Ishikawa (cell line): ENCODE results near the gene KRTAP16-1.

Experiments
- CEBPB ChIP-seq: IDR thresholded peaks from 2 replicates; pipeline ENCODE4 v1.6.1; 2012
- CREB1 ChIP-seq: IDR thresholded peaks from 2 replicates; pipeline ENCODE4 v1.6.1; 2012; ENCODE audit warnings: low read depth
- EGR1 ChIP-seq: IDR thresholded peaks from 2 replicates; pipeline ENCODE4 v1.6.1; 2012
- EP300 ChIP-seq: IDR thresholded peaks from 2 replicates; pipeline ENCODE4 v1.6.1; 2012; ENCODE audit warnings: borderline replicate concordance
- FOXM1 ChIP-seq: IDR thresholded peaks from 2 replicates; pipeline ENCODE4 v1.6.1; 2012; ENCODE audit warnings: low read depth, borderline replicate concordance
- MAX ChIP-seq: IDR thresholded peaks from 2 replicates; pipeline ENCODE4 v1.6.1; 2012
- NFIC ChIP-seq: IDR thresholded peaks from 2 replicates; pipeline ENCODE4 v1.6.1; 2012
- RAD21 ChIP-seq: IDR thresholded peaks from 2 replicates; pipeline ENCODE4 v1.6.1; 2012; ENCODE audit warnings: low read depth
- REST ChIP-seq: IDR thresholded peaks from 2 replicates; pipeline ENCODE4 v1.6.1; 2012; ENCODE audit warnings: low read depth, mild to moderate bottlenecking
- TAF1 ChIP-seq: IDR thresholded peaks from 2 replicates; pipeline ENCODE4 v1.6.1; 2012; ENCODE audit warnings: low read depth, mild to moderate bottlenecking
- TCF12 ChIP-seq: IDR thresholded peaks from 2 replicates; pipeline ENCODE4 v1.6.1; 2012; ENCODE audit warnings: low read depth
- TEAD4 ChIP-seq: IDR thresholded peaks from 2 replicates; pipeline ENCODE4 v1.6.1; 2012
- USF1 ChIP-seq: IDR thresholded peaks from 2 replicates; pipeline ENCODE4 v1.6.1; 2012
- YY1 ChIP-seq: IDR thresholded peaks from 2 replicates; pipeline ENCODE4 v1.6.1; 2012; ENCODE audit warnings: low read depth
- ZBTB7A ChIP-seq: IDR thresholded peaks from 2 replicates; pipeline ENCODE4 v1.6.1; 2012; ENCODE audit warnings: low read depth

Gene KRTAP16-1

GRCh38 chr17:41265078-41265477, 44.0 kb downstream of the KRTAP16-1 start, which contains the start of gene KRTAP9-6:
TSS of gene KRTAP9-6 (plus strand) at chr17:41265378. CDS start at chr17:41265378, 0 bp downstream.
- TF ChIP-seq TAF1 = no peak
- TF ChIP-seq NFIC = no peak
- no peak for TF ChIP-seq FOXM1
- no peak for TF ChIP-seq EGR1
- no peak for TF ChIP-seq CREB1
- no peak for TF ChIP-seq YY1
- TF ChIP-seq EP300 = no peak
- no peak for TF ChIP-seq ZBTB7A
- TF ChIP-seq REST = no peak
- no peak for TF ChIP-seq TEAD4
- no peak for TF ChIP-seq MAX
- no peak for TF ChIP-seq TCF12
- no peak for TF ChIP-seq USF1
- no peak for TF ChIP-seq RAD21
- TF ChIP-seq CEBPB = no peak

GRCh38 chr17:41264599-41264998, 44.5 kb downstream of the KRTAP16-1 start:
- no peak for TF ChIP-seq CEBPB

GRCh38 chr17:41263212-41263611, 45.9 kb downstream of the KRTAP16-1 start:
- TF ChIP-seq CEBPB = no peak
- no peak for TF ChIP-seq REST
- no peak for TF ChIP-seq RAD21
- no peak for TF ChIP-seq FOXM1
- TF ChIP-seq MAX = no peak
- no peak for TF ChIP-seq CREB1
- TF ChIP-seq TCF12 = no peak
- no peak for TF ChIP-seq EP300
- no peak for TF ChIP-seq ZBTB7A
- TF ChIP-seq EGR1 = no peak

- TF ChIP-seq TAF1 = no peak
These were observed 50.7 kb downstream of the KRTAP16-1 start for GRCh38 chr17:41258406-41258805.
